ENCODE results near the gene INF2.
"Not testable (repeated sequence)": the region's sequence is repeated elsewhere in the genome, so short reads cannot be mapped to it uniquely, and the experiment has no call there.

INF2 gene

GRCh38 chr14:104724407-104724980 lies 35.1 kb downstream of the INF2 start:
- DNase-seq, result no peak

- DNase-seq, result no peak
Observed at GRCh38 chr14:104724981-104725771, 35.8 kb downstream of the INF2 start.

- DNase-seq, result no peak
Observed at GRCh38 chr14:104725772-104726548, 36.5 kb downstream of the INF2 start.

- no peak for DNase-seq
Observed at GRCh38 chr14:104726600-104727451, 37.4 kb downstream of the INF2 start.

GRCh38 chr14:104728631-104729030 lies 39.2 kb downstream of the INF2 start:
- DNase-seq, result no peak

- DNase-seq, result not testable (repeated sequence)
Observed at GRCh38 chr14:104729176-104729834, 39.9 kb downstream of the INF2 start.

- DNase-seq, result no peak
Observed at GRCh38 chr14:104729835-104730181, 40.4 kb downstream of the INF2 start.

- no peak for DNase-seq
Observed at GRCh38 chr14:104730487-104730886, 41.1 kb downstream of the INF2 start.

- DNase-seq, result peak; percentile 11
Observed at GRCh38 chr14:104731320-104732294, 42.2 kb downstream of the INF2 start.

GRCh38 chr14:104732355-104732804 lies 43.0 kb downstream of the INF2 start:
- no peak for DNase-seq

- DNase-seq, result no peak
Observed at GRCh38 chr14:104732931-104733681, 43.7 kb downstream of the INF2 start.

GRCh38 chr14:104734051-104734587 lies 44.7 kb downstream of the INF2 start:
- no peak for DNase-seq

- no peak for DNase-seq
Observed at GRCh38 chr14:104734601-104734990, 45.2 kb downstream of the INF2 start.

GRCh38 chr14:104734991-104735779 lies 45.8 kb downstream of the INF2 start:
- no peak for DNase-seq

- no peak for DNase-seq
Observed at GRCh38 chr14:104735830-104736642, 46.6 kb downstream of the INF2 start.

- DNase-seq, result no peak
Observed at GRCh38 chr14:104738375-104739019, 49.1 kb downstream of the INF2 start.

- DNase-seq, result no peak
Observed at GRCh38 chr14:104739026-104739425, 49.6 kb downstream of the INF2 start.

Measured in NCI-H2171 treated with DMSO at 0.1 percent for 48 hours (cell line).